ENCODE results near the gene SVEP1.

The SVEP1 gene

DNA sequence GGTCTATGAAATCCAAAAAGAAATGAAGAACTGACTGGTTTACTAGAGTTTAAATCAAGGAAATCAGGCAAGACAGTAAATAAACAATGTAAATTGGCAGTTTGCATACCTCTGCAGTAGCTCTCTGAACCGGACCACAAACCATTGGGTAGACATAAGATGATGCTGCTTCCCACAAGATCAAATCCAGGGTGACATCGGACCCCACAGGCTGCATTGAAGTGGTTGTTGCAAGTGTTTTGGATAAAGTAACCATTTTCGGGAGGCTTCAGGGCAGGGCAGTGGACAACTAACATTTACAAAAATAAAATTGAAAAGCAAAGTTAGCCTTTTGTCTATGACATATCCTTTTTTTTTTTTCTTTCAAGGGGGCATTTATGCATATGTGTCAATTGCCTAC is 66.7 kb downstream of the SVEP1 start:
- Mint-ChIP-seq H3K9me3 (no peaks in the 10 kb centered on the region), H3K27ac (no peak overlapping the region), H3K4me1 (no peaks in the 10 kb centered on the region), H3K4me3 (no peak overlapping the region), H3K27me3 (ENCODE audit: low read depth, poor library complexity) (peaks cover 3% of the 10 kb centered on the region), H3K36me3 (ENCODE audit: low read depth) (no peaks in the 10 kb centered on the region)
- no peak for DNase-seq
- TF ChIP-seq, protein P1, sequence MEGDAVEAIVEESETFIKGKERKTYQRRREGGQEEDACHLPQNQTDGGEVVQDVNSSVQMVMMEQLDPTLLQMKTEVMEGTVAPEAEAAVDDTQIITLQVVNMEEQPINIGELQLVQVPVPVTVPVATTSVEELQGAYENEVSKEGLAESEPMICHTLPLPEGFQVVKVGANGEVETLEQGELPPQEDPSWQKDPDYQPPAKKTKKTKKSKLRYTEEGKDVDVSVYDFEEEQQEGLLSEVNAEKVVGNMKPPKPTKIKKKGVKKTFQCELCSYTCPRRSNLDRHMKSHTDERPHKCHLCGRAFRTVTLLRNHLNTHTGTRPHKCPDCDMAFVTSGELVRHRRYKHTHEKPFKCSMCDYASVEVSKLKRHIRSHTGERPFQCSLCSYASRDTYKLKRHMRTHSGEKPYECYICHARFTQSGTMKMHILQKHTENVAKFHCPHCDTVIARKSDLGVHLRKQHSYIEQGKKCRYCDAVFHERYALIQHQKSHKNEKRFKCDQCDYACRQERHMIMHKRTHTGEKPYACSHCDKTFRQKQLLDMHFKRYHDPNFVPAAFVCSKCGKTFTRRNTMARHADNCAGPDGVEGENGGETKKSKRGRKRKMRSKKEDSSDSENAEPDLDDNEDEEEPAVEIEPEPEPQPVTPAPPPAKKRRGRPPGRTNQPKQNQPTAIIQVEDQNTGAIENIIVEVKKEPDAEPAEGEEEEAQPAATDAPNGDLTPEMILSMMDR (IDR thresholded peaks at IDR 0.05): no peak

DNA sequence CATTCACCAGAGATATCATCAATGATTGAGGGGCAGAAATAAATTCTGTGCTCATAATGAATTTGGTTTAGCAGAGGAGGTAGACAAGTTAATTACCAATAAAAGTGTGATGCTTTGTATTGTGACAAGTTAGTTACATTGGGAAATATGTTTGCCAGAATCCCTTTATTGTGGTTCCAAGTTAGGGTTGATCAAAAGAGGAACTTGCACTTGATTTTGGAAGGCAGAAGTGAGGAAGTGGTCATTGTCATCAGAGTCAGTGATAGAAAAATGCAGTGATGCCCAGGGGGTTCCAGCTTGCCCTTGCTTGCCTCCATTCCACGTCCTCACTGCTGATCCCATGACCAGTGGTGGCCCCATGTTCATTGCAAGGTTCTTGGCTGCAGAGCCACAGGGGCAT is 69.7 kb downstream of the SVEP1 start:
- H3K27ac Mint-ChIP-seq: no peak overlapping the region

DNA sequence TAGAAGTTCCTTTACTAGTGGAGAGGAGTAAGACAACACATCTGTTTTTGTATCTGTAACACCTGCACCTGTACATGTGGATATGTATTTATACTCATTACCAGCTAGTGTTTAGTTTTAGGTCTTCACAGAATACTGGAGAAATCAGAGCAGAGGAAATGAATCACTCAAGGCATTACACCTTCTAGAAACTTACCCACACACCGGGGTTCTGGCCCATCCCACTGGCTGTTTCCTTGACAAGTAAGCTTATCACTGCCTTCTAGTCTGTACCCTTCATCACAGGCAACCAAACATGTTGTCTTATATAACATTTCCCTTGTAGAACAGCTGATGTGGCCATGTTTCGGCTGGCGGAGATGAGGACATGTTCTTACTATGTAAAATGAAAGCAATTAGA is 76.7 kb downstream of the SVEP1 start:
- Mint-ChIP-seq H3K27ac (no peak overlapping the region), H3K36me3 (ENCODE audit: low read depth) (no peaks in the 10 kb centered on the region), H3K4me1 (no peaks in the 10 kb centered on the region), H3K27me3 (ENCODE audit: low read depth, poor library complexity) (peaks cover 10% of the 10 kb centered on the region), H3K9me3 (no peaks in the 10 kb centered on the region), H3K4me3 (no peak overlapping the region)
- TF ChIP-seq, protein P1 (IDR thresholded peaks at IDR 0.05): no peak
- DNase-seq: no peak

More for the DNA sequence above, 69.7 kb downstream of the SVEP1 start:
- no peak overlapping the region for H3K4me3 Mint-ChIP-seq
- no peak for DNase-seq
- no peaks in the 10 kb centered on the region for H3K9me3 Mint-ChIP-seq
- no peaks in the 10 kb centered on the region for H3K36me3 Mint-ChIP-seq (ENCODE audit: low read depth)
- TF ChIP-seq, protein P1 (IDR thresholded peaks at IDR 0.05): no peak
- no peaks in the 10 kb centered on the region for H3K4me1 Mint-ChIP-seq
- H3K27me3 Mint-ChIP-seq (ENCODE audit: low read depth, poor library complexity): peaks cover 9% of the 10 kb centered on the region

DNA sequence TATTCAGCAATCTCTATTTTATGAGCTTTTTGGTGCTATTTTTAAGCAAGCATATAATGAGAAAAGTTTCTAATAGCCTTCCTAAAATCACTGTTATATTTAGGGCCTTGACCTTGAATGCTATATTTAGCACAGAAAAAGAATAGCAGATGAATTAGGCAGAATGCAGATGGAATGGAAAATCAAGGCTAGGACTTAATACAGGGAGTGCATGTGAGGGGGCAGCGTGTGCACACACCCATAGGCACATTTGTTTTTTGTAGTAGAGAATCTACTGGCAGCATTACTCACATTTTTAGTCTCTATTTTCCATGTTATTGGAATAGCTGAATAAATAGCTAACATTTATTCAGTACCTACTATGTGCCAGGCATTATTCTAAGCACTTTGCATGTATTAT is 79.9 kb downstream of the SVEP1 start:
- TF ChIP-seq, protein P1 (IDR thresholded peaks at IDR 0.05): no peak
- Mint-ChIP-seq H3K36me3 (ENCODE audit: low read depth) (no peaks in the 10 kb centered on the region), H3K27ac (no peak overlapping the region), H3K4me3 (no peak overlapping the region), H3K4me1 (no peaks in the 10 kb centered on the region), H3K27me3 (ENCODE audit: low read depth, poor library complexity) (peaks cover 4% of the 10 kb centered on the region), H3K9me3 (no peaks in the 10 kb centered on the region)
- no peak for DNase-seq

DNA sequence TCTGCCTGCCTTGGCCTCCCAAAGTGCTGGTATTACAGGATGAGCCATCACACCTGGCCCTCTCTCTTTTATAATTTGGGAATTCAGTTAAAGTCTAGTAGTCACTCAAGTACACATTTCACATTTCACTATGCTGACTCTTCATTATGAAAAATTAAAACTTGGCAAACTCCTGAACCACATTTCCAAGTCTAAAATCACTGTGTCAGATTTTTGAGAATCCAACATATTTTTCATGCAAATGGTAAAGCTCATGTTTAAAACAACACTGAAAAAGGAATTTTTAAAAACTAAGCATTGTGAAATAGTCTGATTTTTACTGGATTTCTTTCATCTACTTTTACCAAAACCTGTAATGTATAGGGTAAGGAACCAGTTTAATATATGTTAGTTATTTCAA is 92.3 kb downstream of the SVEP1 start:
- Mint-ChIP-seq H3K4me3 (no peak overlapping the region), H3K36me3 (ENCODE audit: low read depth) (no peaks in the 10 kb centered on the region), H3K9me3 (peaks cover 7% of the 10 kb centered on the region), H3K4me1 (no peaks in the 10 kb centered on the region), H3K27ac (no peak overlapping the region), H3K27me3 (ENCODE audit: low read depth, poor library complexity) (peaks cover 3% of the 10 kb centered on the region)
- TF ChIP-seq, protein P1 (IDR thresholded peaks at IDR 0.05): no peak
- DNase-seq: no peak

DNA sequence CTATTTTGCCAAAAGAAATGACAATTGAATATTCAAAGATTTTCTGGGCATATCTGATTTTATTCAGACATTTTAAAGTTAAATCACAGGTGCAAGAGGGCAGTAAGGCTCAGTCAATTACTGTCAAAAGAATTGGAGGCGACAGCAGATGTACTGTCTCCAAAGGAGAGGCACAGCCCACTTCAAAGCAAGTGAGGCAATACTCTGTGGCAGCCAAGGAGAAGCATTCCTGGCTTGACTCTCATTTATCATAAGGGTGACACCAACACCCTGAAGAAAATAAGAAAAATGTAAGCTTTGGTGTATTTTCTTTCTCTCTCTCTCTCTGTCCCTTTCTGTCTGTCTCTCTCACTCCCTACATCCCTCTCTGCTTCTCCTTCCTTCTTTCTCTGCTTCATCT is 93.3 kb downstream of the SVEP1 start:
- Mint-ChIP-seq H3K27me3 (ENCODE audit: low read depth, poor library complexity) (peaks cover 3% of the 10 kb centered on the region), H3K27ac (no peak overlapping the region), H3K4me3 (no peak overlapping the region), H3K36me3 (ENCODE audit: low read depth) (no peaks in the 10 kb centered on the region), H3K9me3 (peaks cover 7% of the 10 kb centered on the region), H3K4me1 (no peaks in the 10 kb centered on the region)
- DNase-seq: no peak
- TF ChIP-seq, protein P1 (IDR thresholded peaks at IDR 0.05): no peak
